GM12865 (cell line): ENCODE measurements around the gene DGAT2.

ENCODE experiments used
- DNase-seq: peaks from one replicate; pipeline ENCODE4 v3.0.0; 2010; ENCODE audit warnings: low read depth
- H3K4me3 ChIP-seq: 2 replicates; pipeline ENCODE4 v1.5.1; 2011; ENCODE audit warnings: mild to moderate bottlenecking, low read depth, low read length, control low read depth
- CTCF ChIP-seq: IDR thresholded peaks from 2 replicates; pipeline ENCODE4 v1.5.1; 2011; ENCODE audit warnings: low read length, control low read depth, low read depth, inconsistent platforms; ENCODE audit not compliant: insufficient read depth; ENCODE audit errors: missing control alignments

The DGAT2 gene

GRCh38 chr11:75773595-75774353 is 5.2 kb downstream of the DGAT2 start:
- TF ChIP-seq CTCF, result no peak
- DNase-seq, result peak; percentile 93
- no peak overlapping the region for H3K4me3 ChIP-seq

- no peak overlapping the region for H3K4me3 ChIP-seq
- no peak for DNase-seq
- TF ChIP-seq CTCF, result no peak
Observed at GRCh38 chr11:75775056-75775455, 6.5 kb downstream of the DGAT2 start.

GRCh38 chr11:75776546-75776945 is 8.0 kb downstream of the DGAT2 start:
- H3K4me3 ChIP-seq, result no peak overlapping the region
- no peak for TF ChIP-seq CTCF
- DNase-seq, result no peak

- no peak for DNase-seq
- TF ChIP-seq CTCF, result no peak
- H3K4me3 ChIP-seq, result no peak overlapping the region
Observed at GRCh38 chr11:75777461-75778110, 9.0 kb downstream of the DGAT2 start.

GRCh38 chr11:75778962-75779361 is 10.4 kb downstream of the DGAT2 start:
- TF ChIP-seq CTCF, result no peak
- DNase-seq, result no peak
- H3K4me3 ChIP-seq, result no peak overlapping the region

GRCh38 chr11:75779960-75780359 is 11.4 kb downstream of the DGAT2 start:
- no peak for TF ChIP-seq CTCF
- H3K4me3 ChIP-seq, result no peak overlapping the region
- DNase-seq, result no peak
